ENCODE measurements around the gene CLDN9.

DNA sequence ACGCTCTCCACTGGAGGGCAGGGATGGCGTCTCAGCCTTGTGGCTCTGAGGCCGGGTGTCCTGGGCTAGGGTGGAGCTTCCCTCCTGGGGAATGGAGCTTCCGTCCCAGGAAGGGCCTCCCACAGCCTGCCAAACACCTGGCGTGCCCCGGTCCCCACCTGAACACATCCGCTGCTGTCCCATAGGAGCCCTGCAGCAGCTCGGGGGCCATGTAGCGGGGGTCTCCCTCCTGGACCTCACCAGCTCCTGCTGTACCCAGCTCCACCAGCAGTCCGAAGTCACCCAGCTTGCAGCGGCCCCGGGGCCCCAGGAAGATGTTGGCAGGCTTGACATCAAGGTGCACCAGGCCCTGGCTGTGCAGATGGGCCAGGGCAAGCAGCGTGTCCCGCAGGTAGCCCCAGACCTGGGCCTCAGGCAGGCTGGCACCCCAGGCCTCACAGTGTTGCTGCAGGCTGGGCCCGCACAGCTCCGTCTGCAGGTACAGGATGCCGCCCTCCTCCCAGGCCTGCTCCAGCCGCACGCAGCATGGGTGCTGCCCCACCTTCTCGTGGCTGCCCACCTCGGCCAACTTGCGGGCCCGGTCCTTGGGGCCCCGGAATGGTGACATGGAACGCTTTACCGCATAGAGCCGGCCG is 37.4 kb upstream of the CLDN9 start:
- TF ChIP-seq CTCF (IDR thresholded peaks at IDR 0.05), result no peak
- no peak for TF ChIP-seq POLR2A (IDR thresholded peaks at IDR 0.05)

All from esophagus squamous epithelium (tissue), 4 donors.